Neuronal stem cell (in vitro differentiated cells): ENCODE results near the gene NPAS3.

ENCODE experiments used
- DNase-seq: peaks from one replicate; pipeline ENCODE4 v3.0.0-alpha.2; 2013; ENCODE audit warnings: low spot score
- H2AFZ ChIP-seq: one replicate; pipeline ENCODE4 v1.6.1; 2013; ENCODE audit warnings: mild to moderate bottlenecking, low read length, inconsistent platforms
- H2AK5ac ChIP-seq: 2 replicates; pipeline ENCODE4 v1.6.1; 2013; ENCODE audit warnings: low read depth, mild to moderate bottlenecking, inconsistent platforms, low read length, moderate library complexity, mixed read lengths
- H2BK120ac ChIP-seq: 2 replicates; pipeline ENCODE4 v1.6.1; 2013; ENCODE audit warnings: low read depth, mild to moderate bottlenecking, inconsistent platforms, low read length, moderate library complexity, mixed read lengths
- H2BK12ac ChIP-seq: one replicate; pipeline ENCODE4 v1.6.1; 2013; ENCODE audit warnings: low read length, inconsistent platforms
- H2BK15ac ChIP-seq: 2 replicates; pipeline ENCODE4 v1.6.1; 2013; ENCODE audit warnings: mild to moderate bottlenecking, low read length, inconsistent platforms, mixed read lengths
- H2BK5ac ChIP-seq: one replicate; pipeline ENCODE4 v1.6.1; 2013; ENCODE audit warnings: inconsistent platforms, mild to moderate bottlenecking, low read length, moderate library complexity
- H3K14ac ChIP-seq: one replicate; pipeline ENCODE4 v1.6.1; 2013; ENCODE audit warnings: low read length, inconsistent platforms
- H3K18ac ChIP-seq: 2 replicates; pipeline ENCODE4 v1.6.1; 2013; ENCODE audit warnings: low read length, inconsistent platforms
- H3K23ac ChIP-seq: 2 replicates; pipeline ENCODE4 v1.6.1; 2013; ENCODE audit warnings: low read depth, mild to moderate bottlenecking, mixed read lengths, low read length, inconsistent platforms; ENCODE audit not compliant: poor library complexity
- H3K27ac ChIP-seq: replicated peaks from 3 replicates; pipeline ENCODE4 v1.5.1; 2013; ENCODE audit warnings: low read length, inconsistent platforms
- H3K27me3 ChIP-seq, 3 experiments: 2 replicates each; pipeline ENCODE4 v1.6.1; 2013; ENCODE audit warnings: low read length in 3 of 3, mild to moderate bottlenecking in 2 of 3, inconsistent platforms in 1 of 3, low read depth in 1 of 3, mixed read lengths in 1 of 3, moderate library complexity in 1 of 3; ENCODE audit not compliant: control insufficient read depth in 3 of 3, insufficient read depth in 3 of 3
- H3K36me3 ChIP-seq, 2 donors: replicated peaks in 1 of 2; 2 replicates each; pipeline ENCODE4 v1.6.1; 2013; ENCODE audit warnings: low read length in 2 of 2; ENCODE audit not compliant: control insufficient read depth in 2 of 2, insufficient read depth in 2 of 2
- H3K4ac ChIP-seq: 2 replicates; pipeline ENCODE4 v1.6.1; 2013; ENCODE audit warnings: inconsistent platforms, mild to moderate bottlenecking, low read length, moderate library complexity
- H3K4me1 ChIP-seq, 2 donors: 1 replicate in 1 of 2; 2 replicates in 1 of 2; pipeline ENCODE4 v1.6.1; 2013; ENCODE audit warnings: low read length in 2 of 2, low read depth in 1 of 2; ENCODE audit not compliant: control insufficient read depth in 2 of 2, insufficient read depth in 1 of 2
- H3K4me2 ChIP-seq: one replicate; pipeline ENCODE4 v1.6.1; 2013; ENCODE audit warnings: mild to moderate bottlenecking, low read length, inconsistent platforms; ENCODE audit not compliant: insufficient read depth, poor library complexity, severe bottlenecking
- H3K4me3 ChIP-seq, 2 donors: 2 replicates each; pipeline ENCODE4 v1.5.1; 2013; ENCODE audit warnings: low read length in 2 of 2, mild to moderate bottlenecking in 2 of 2, inconsistent platforms in 1 of 2, moderate library complexity in 1 of 2
- H3K79me1 ChIP-seq: one replicate; pipeline ENCODE4 v1.6.1; 2013; ENCODE audit warnings: low read depth, mild to moderate bottlenecking, inconsistent platforms, low read length, moderate library complexity
- H3K9ac ChIP-seq: one replicate; pipeline ENCODE4 v1.6.1; 2013; ENCODE audit warnings: mild to moderate bottlenecking, low read depth, low read length, inconsistent platforms; ENCODE audit not compliant: poor library complexity
- H3K9me3 ChIP-seq, 2 donors: replicated peaks in 1 of 2; 2 replicates each; pipeline versions ENCODE3 to v1.6.1; 2013; ENCODE audit warnings: low read length in 2 of 2, mild to moderate bottlenecking in 2 of 2, inconsistent platforms in 1 of 2, low read depth in 1 of 2, mixed read lengths in 1 of 2, moderate library complexity in 1 of 2; ENCODE audit not compliant: control insufficient read depth in 2 of 2, insufficient read depth in 1 of 2
- H4K8ac ChIP-seq: one replicate; pipeline ENCODE4 v1.6.1; 2013; ENCODE audit warnings: low read depth, mild to moderate bottlenecking, inconsistent platforms, low read length, moderate library complexity
- H4K91ac ChIP-seq: one replicate; pipeline ENCODE4 v1.6.1; 2013; ENCODE audit warnings: low read length, low read depth, mild to moderate bottlenecking, inconsistent platforms; ENCODE audit not compliant: poor library complexity
- WGBS, 2 donors: extraction: QIAGEN DNeasy Blood & Tissue Kit; methylation state at CpG; one replicate each; pipeline ENCODE4 v1.1.7; 2013; ENCODE audit warnings: missing lambda C conversion rate in 2 of 2, mixed read lengths in 1 of 2; ENCODE audit not compliant: insufficient read length in 2 of 2, insufficient replicate concordance in 1 of 2; ENCODE audit errors: extremely low coverage in 2 of 2; 5-methylcytosine and 5-hydroxymethylcytosine counted together

NPAS3 gene

DNA sequence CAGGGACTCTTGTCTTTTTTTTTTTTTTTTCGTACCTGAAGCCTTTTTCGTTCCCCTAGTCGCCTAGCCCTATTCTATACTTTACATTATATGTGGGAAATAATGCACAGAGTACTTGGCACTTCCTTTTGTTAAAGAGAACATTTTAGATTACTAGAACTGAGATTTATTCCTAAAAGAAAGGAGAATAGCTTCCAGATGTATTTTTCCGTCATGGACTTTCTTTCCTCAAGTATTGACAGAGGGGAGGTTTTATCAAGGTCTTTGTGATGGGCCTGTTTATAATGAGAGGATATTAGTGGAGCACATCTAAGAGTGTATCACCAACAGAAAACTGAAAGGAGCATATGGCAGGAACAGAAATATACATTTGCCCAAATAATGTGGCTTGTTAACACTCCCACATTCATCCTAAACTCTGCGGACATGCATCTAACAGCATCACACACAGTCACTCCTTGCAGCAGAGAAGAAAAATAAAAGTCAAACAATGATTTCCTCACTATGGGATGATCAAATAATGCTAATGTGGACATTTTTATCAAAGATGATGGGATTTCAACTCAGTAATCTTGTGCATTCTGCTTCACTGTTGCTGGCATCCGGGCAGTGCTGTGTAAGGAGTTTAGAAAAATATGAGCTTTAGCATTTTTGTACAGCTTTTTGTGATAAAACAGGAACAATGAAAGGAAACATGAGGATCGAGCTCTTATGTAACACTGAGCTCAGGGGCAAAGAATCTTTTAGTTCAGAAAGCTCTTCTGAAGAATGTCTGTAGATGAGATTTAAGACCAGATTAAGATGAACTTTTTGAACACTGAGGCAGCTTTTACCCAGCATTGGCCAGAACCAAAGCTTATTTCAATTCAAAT is 829.1 kb downstream of the NPAS3 start:
- no CpG with 5 or more reads among the region's 7 CpGs for WGBS, 2 donors
- Histone ChIP-seq H4K8ac (no peak overlapping the region), H3K79me1 (no peaks in the 10 kb centered on the region), H4K91ac (no peak overlapping the region), H3K9me3 (no peaks in the 10 kb centered on the region), H3K27ac (no peak overlapping the region), H2AFZ (no peak overlapping the region), H3K23ac (no peak overlapping the region), H3K27me3 (no peaks in the 10 kb centered on the region), H3K14ac (no peak overlapping the region), H3K36me3 (peaks cover 0 to 15% of the 10 kb centered on the region in 2 donors), H2AK5ac (no peak overlapping the region), H3K4me3 (no peak overlapping the region), H3K4me2 (no peak overlapping the region), H3K18ac (no peak overlapping the region), H3K4me1 (peaks cover 17 to 21% of the 10 kb centered on the region in 2 donors), H2BK5ac (no peak overlapping the region), H2BK15ac (no peak overlapping the region), H2BK120ac (no peak overlapping the region), H3K4ac (no peak overlapping the region), H3K9ac (no peak overlapping the region), H2BK12ac (no peak overlapping the region)
- DNase-seq = no peak

GRCh38 chr14:33768458-33768830 is 829.8 kb downstream of the NPAS3 start:
- Histone ChIP-seq H2BK12ac (no peak overlapping the region), H2BK15ac (no peak overlapping the region), H3K4me1 (peaks cover 13 to 20% of the 10 kb centered on the region in 2 donors), H4K91ac (no peak overlapping the region), H3K23ac (no peak overlapping the region), H3K27ac (no peak overlapping the region), H3K14ac (no peak overlapping the region), H4K8ac (no peak overlapping the region), H3K4me3 (no peak overlapping the region), H3K27me3 (no peaks in the 10 kb centered on the region), H2AK5ac (no peak overlapping the region), H3K9me3 (no peaks in the 10 kb centered on the region), H2BK5ac (no peak overlapping the region), H2BK120ac (no peak overlapping the region), H3K18ac (no peak overlapping the region), H3K36me3 (peaks cover 0 to 20% of the 10 kb centered on the region in 2 donors), H3K4me2 (no peak overlapping the region), H3K9ac (no peak overlapping the region), H3K79me1 (no peaks in the 10 kb centered on the region), H2AFZ (no peak overlapping the region), H3K4ac (no peak overlapping the region)
- DNase-seq = no peak
- WGBS, 2 donors = no CpG with 5 or more reads among the region's 1 CpG

DNA sequence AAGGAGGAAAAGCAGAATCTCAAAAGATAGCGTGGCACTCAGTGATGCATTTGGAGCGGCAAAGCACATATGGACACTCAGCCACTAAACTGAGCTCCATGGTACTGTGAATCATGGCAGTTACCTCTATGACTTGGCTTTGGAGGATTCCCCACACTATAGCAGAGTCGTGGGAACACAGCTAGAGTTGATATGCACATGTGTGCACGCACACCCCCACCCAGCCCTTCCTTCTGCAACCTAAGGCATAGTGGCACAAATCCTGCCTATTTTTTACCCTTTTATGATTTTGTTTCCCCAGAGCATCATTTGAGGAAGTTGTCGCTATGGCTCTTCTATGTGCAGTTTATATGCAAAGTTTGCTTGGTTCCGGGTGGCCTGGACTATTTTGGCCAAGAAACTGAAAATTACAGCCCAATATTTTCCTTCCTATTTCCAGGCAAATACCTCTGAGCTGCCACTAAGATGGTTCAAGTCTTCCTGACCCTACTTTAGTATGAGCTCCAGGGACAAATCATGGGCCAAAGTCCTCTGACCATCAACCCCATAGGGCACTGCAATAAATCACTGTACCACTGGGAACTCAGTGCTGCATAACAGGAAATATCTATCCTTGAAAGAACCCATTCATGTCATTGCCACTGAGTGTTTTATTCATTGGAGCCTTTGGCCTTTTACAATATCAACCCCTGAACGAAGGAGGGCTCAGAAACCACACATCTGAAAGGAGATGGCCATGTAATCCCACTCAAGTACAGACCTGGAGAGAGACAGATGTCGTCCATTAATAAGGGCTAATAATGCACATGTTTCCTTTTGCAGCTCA is 834.7 kb downstream of the NPAS3 start:
- DNase-seq = no peak
- H3K4me3 ChIP-seq = no peak overlapping the region
- H3K4me1 ChIP-seq = peaks cover 0 to 6% of the 10 kb centered on the region in 2 donors
- H3K23ac ChIP-seq = no peak overlapping the region
- H4K91ac ChIP-seq = no peak overlapping the region
- no peak overlapping the region for H2BK15ac ChIP-seq
- H4K8ac ChIP-seq = no peak overlapping the region
- H3K36me3 ChIP-seq = peaks cover 0 to 67% of the 10 kb centered on the region in 2 donors
- H3K79me1 ChIP-seq = no peaks in the 10 kb centered on the region
- H2AK5ac ChIP-seq = no peak overlapping the region
- no peaks in the 10 kb centered on the region for H3K9me3 ChIP-seq
- no peak overlapping the region for H3K27ac ChIP-seq
- no peaks in the 10 kb centered on the region for H3K27me3 ChIP-seq
- no peak overlapping the region for H2AFZ ChIP-seq
- no peak overlapping the region for H3K4me2 ChIP-seq
- H2BK12ac ChIP-seq = no peak overlapping the region
- no CpG with 5 or more reads among the region's 8 CpGs for WGBS, 2 donors
- no peak overlapping the region for H3K9ac ChIP-seq
- no peak overlapping the region for H3K18ac ChIP-seq
- no peak overlapping the region for H3K14ac ChIP-seq
- H2BK120ac ChIP-seq = no peak overlapping the region
- no peak overlapping the region for H3K4ac ChIP-seq
- no peak overlapping the region for H2BK5ac ChIP-seq

DNA sequence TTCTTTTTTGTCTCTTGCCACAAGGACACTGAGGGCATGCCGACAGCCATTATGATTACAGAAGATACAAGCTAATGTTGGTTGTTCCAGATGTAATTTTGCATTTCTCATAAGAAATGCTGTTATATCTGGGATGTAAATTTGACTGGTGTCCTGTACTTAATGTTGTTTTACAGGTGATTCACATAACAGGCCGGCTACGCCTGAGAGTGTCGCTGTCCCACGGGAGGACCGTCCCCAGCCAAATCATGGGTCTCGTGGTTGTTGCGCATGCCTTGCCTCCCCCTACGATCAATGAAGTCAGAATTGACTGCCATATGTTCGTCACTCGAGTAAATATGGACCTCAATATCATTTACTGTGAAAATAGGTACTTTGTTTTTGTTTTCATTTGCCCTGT is 835.5 kb downstream of the NPAS3 start:
- Histone ChIP-seq H4K91ac (no peak overlapping the region), H3K4me1 (peaks cover 0 to 6% of the 10 kb centered on the region in 2 donors), H2AFZ (no peak overlapping the region), H3K9ac (no peak overlapping the region), H3K18ac (no peak overlapping the region), H3K27ac (no peak overlapping the region), H3K27me3 (no peaks in the 10 kb centered on the region), H3K4me2 (no peak overlapping the region), H3K4ac (no peak overlapping the region), H3K14ac (no peak overlapping the region), H2BK15ac (no peak overlapping the region), H3K36me3 (peaks cover 0 to 74% of the 10 kb centered on the region in 2 donors), H2BK12ac (no peak overlapping the region), H3K9me3 (no peaks in the 10 kb centered on the region), H3K23ac (no peak overlapping the region), H3K79me1 (no peaks in the 10 kb centered on the region), H3K4me3 (no peak overlapping the region), H2BK5ac (no peak overlapping the region), H4K8ac (no peak overlapping the region), H2AK5ac (no peak overlapping the region), H2BK120ac (no peak overlapping the region)
- no peak for DNase-seq
- WGBS, 2 donors = no CpG with 5 or more reads among the region's 11 CpGs
